Panc1 (cell line): ENCODE measurements around the gene GALNT16. TPM values are rescaled to one million over a fixed set of nuclear protein-coding genes. Genes with fewer than 3 reads are reported as not detected.

Source experiments
- ATAC-seq: fragments of 200-7000 bp; cut with Tn5 transposase; 2 replicates; pipeline ENCODE4 v1.9.1; 2020; ENCODE audit warnings: mild to moderate bottlenecking, moderate library complexity
- BruUV-seq: library from RNA; stranded (reverse); fragments of 400-500 nt; replicated peaks from 2 replicates; lab custom pipeline; 2021; lab: Mats Ljungman, UMichigan
- CTCF ChIA-PET: fragments of 300-600 bp; sonication (Branson Sonifier 250); formaldehyde crosslinking; loops from one replicate; lab custom pipeline; 2022; ENCODE audit warnings: antibody characterized with exemption; lab: Charles Lee
- POLR2A ChIA-PET: fragments of 300-600 bp; sonication (Branson Sonifier 250); formaldehyde crosslinking; loops from one replicate; lab custom pipeline; 2022; ENCODE audit warnings: antibody characterized with exemption; lab: Charles Lee
- DNase-seq: peaks from one replicate; pipeline ENCODE4 v3.0.0-alpha.2; 2010; ENCODE audit warnings: low read depth, low spot score
- H3K27ac ChIP-seq: 2 replicates; pipeline ENCODE4 v1.5.1; 2011; ENCODE audit warnings: mild to moderate bottlenecking, low read length, inconsistent platforms
- H3K27me3 ChIP-seq: fragments of 200-500 bp; sonication (Bioruptor generic); 2 replicates; pipeline ENCODE4 v1.6.0; 2014; ENCODE audit warnings: low read length, inconsistent platforms; ENCODE audit not compliant: control insufficient read depth, insufficient read depth
- H3K36me3 ChIP-seq: fragments of 200-500 bp; sonication (Bioruptor generic); 2 replicates; pipeline ENCODE4 v1.5.1; 2014; ENCODE audit warnings: inconsistent platforms, mild to moderate bottlenecking, low read length, moderate library complexity; ENCODE audit not compliant: control insufficient read depth, insufficient read depth
- H3K4me1 ChIP-seq: 2 replicates; pipeline ENCODE4 v1.5.1; 2011; ENCODE audit warnings: inconsistent platforms, mild to moderate bottlenecking, low read length, moderate library complexity; ENCODE audit not compliant: control insufficient read depth, insufficient read depth
- H3K4me3 ChIP-seq, 2 experiments: 2 replicates each; pipeline ENCODE4 v1.5.1; 2011 to 2012; ENCODE audit warnings: low read depth in 2 of 2, low read length in 2 of 2, mild to moderate bottlenecking in 2 of 2, inconsistent platforms in 1 of 2, moderate library complexity in 1 of 2
- H3K9me3 ChIP-seq: fragments of 200-500 bp; sonication (Bioruptor generic); 2 replicates; pipeline ENCODE4 v1.5.1; 2014; ENCODE audit warnings: low read depth, mild to moderate bottlenecking, inconsistent platforms, low read length, moderate library complexity; ENCODE audit not compliant: control insufficient read depth, insufficient read depth
- CTCF ChIP-seq: fragments of 450-650 bp; IDR thresholded peaks from 2 replicates; pipeline ENCODE4 v1.5.1; 2017; ENCODE audit warnings: mild to moderate bottlenecking
- POLR2AphosphoS5 ChIP-seq: IDR thresholded peaks from 2 replicates; pipeline ENCODE4 v1.6.1; 2012; ENCODE audit warnings: mild to moderate bottlenecking, low read depth, low read length, moderate library complexity
- SIN3A ChIP-seq: IDR thresholded peaks from 2 replicates; pipeline ENCODE4 v1.6.1; 2012; ENCODE audit warnings: low read depth, mild to moderate bottlenecking, low read length, moderate library complexity, borderline replicate concordance; ENCODE audit not compliant: insufficient read depth
- TCF7L2 ChIP-seq: IDR thresholded peaks from 2 replicates; pipeline ENCODE4 v1.6.1; 2011; ENCODE audit warnings: mild to moderate bottlenecking, low read depth, low read length, inconsistent platforms
- in situ Hi-C: cut with HindIII; loops from 2 replicates; pipeline ENCODE4 v1.10.0; 2016; ENCODE audit warnings: low sequenced_read_pairs, low pct_unique_long_range_greater_than_20kb
- intact Hi-C: fragments of 100-400 bp; cut with micrococcal nuclease; formaldehyde crosslinking; loops from one replicate; pipeline ENCODE4 v1.10.0; 2022; ENCODE audit not compliant: unreplicated experiment
- total RNA-seq: library from RNA; stranded (reverse); gene quantifications from one replicate; pipeline ENCODE4 v1.2.1, GENCODE V29; 2021; ENCODE audit not compliant: unreplicated experiment
- TF ChIP-seq, protein P1 (sequence below), 2 experiments: IDR thresholded peaks; 2 replicates each; pipeline ENCODE4 v1.6.1; 2011 to 2012; ENCODE audit warnings: low read depth in 2 of 2, control low read depth in 1 of 2, low read length in 1 of 2, mild to moderate bottlenecking in 1 of 2, moderate library complexity in 1 of 2; ENCODE audit not compliant: insufficient read depth in 1 of 2

GALNT16 gene
- total RNA-seq, 1 experiment from 2014 or later: 0.72 TPM

GRCh38 chr14:69262516-69262915, 2.6 kb downstream of the GALNT16 start:
- no TSS peak for BruUV-seq
- Histone ChIP-seq H3K9me3 (no peaks in the 10 kb centered on the region), H3K4me1 (no peaks in the 10 kb centered on the region), H3K27ac (no peak overlapping the region), H3K36me3 (no peaks in the 10 kb centered on the region), H3K27me3 (peaks cover 6% of the 10 kb centered on the region; the same call in 1 of the 2 replicates), H3K4me3 (no peak overlapping the region)
- CTCF ChIA-PET: interaction anchor here (0.5 to 0.6 kb wide), 2 partner anchors 310 to 546 kb away, joined by 3 to 8 read pairs; no protein-coding TSS in a partner anchor
- no peak for TF ChIP-seq CTCF
- no peak for TF ChIP-seq POLR2AphosphoS5
- TF ChIP-seq, protein P1, sequence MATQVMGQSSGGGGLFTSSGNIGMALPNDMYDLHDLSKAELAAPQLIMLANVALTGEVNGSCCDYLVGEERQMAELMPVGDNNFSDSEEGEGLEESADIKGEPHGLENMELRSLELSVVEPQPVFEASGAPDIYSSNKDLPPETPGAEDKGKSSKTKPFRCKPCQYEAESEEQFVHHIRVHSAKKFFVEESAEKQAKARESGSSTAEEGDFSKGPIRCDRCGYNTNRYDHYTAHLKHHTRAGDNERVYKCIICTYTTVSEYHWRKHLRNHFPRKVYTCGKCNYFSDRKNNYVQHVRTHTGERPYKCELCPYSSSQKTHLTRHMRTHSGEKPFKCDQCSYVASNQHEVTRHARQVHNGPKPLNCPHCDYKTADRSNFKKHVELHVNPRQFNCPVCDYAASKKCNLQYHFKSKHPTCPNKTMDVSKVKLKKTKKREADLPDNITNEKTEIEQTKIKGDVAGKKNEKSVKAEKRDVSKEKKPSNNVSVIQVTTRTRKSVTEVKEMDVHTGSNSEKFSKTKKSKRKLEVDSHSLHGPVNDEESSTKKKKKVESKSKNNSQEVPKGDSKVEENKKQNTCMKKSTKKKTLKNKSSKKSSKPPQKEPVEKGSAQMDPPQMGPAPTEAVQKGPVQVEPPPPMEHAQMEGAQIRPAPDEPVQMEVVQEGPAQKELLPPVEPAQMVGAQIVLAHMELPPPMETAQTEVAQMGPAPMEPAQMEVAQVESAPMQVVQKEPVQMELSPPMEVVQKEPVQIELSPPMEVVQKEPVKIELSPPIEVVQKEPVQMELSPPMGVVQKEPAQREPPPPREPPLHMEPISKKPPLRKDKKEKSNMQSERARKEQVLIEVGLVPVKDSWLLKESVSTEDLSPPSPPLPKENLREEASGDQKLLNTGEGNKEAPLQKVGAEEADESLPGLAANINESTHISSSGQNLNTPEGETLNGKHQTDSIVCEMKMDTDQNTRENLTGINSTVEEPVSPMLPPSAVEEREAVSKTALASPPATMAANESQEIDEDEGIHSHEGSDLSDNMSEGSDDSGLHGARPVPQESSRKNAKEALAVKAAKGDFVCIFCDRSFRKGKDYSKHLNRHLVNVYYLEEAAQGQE (IDR thresholded peaks at IDR 0.05; ENCODE audit: insufficient read depth in 1 of 2, low read depth in 2 of 2, low read length in 1 of 2): no peak
- TF ChIP-seq SIN3A: no peak
- no peak for TF ChIP-seq TCF7L2
- in situ Hi-C loops: no loop called here
- ATAC-seq (no peak), DNase-seq (no peak)
- intact Hi-C loops: loop anchor here (10.0 kb wide), 1 partner anchor 82 kb away; no protein-coding TSS in a partner anchor
- POLR2A ChIA-PET: interaction anchor here (0.6 kb wide), 2 partner anchors 349 to 470 kb away, joined by 4 to 7 read pairs; partner anchors contain the start of genes SUSD6 and ZFP36L1

GRCh38 chr14:69263364-69263763, 3.4 kb downstream of the GALNT16 start:
- intact Hi-C loops (loop anchor here (10.0 kb wide), 1 partner anchor 81 kb away; no protein-coding TSS in a partner anchor), in situ Hi-C loops (no loop called here)
- H3K27me3 ChIP-seq: peaks cover 6% of the 10 kb centered on the region; the same call in 1 of the 2 replicates

More at GRCh38 chr14:69263364-69263763, 3.4 kb downstream of the GALNT16 start:
- TF ChIP-seq, protein P1 (IDR thresholded peaks at IDR 0.05; ENCODE audit: insufficient read depth in 1 of 2, low read depth in 2 of 2, low read length in 1 of 2): no peak
- no peak for TF ChIP-seq CTCF
- no peak for TF ChIP-seq SIN3A
- no peak for TF ChIP-seq POLR2AphosphoS5
- no peak for TF ChIP-seq TCF7L2
- no peak for DNase-seq
- no peak for ATAC-seq
- no peaks in the 10 kb centered on the region for H3K9me3 ChIP-seq
- H3K36me3 ChIP-seq: no peaks in the 10 kb centered on the region
- ChIA-PET CTCF (no interaction called here), POLR2A (no interaction called here)
- no peaks in the 10 kb centered on the region for H3K4me1 ChIP-seq
- no peak overlapping the region for H3K4me3 ChIP-seq
- no peak overlapping the region for H3K27ac ChIP-seq
- no TSS peak for BruUV-seq
